K562 (cell line): ENCODE results near the gene SPIC. TPM values are rescaled to one million over a fixed set of nuclear protein-coding genes. Genes with fewer than 3 reads are reported as not detected.
A peak's percentile ranks its signal among the peaks of the same experiment; 100 is the strongest.

Experiments
- ATAC-seq: fragments of 200-7000 bp; cut with Tn5 transposase; 3 replicates; pipeline ENCODE4 v1.9.1; 2020; ENCODE audit warnings: moderate library complexity
- BruUV-seq: library from RNA; stranded (reverse); fragments of 400-500 nt; replicated peaks from 2 replicates; lab custom pipeline; 2021; lab: Mats Ljungman, UMichigan
- CTCF ChIA-PET: fragments of 300-600 bp; formaldehyde crosslinking; extraction: SDS; loops from one replicate; lab custom pipeline; 2021; ENCODE audit warnings: low intra/inter-chr PET ratio; lab: Yijun Ruan, JAX
- POLR2A ChIA-PET: fragments of 300-600, 350-650 bp; sonication (Branson Sonifier 250); formaldehyde crosslinking; extraction: SDS; loops from one replicate; lab custom pipeline; 2021; ENCODE audit warnings: antibody characterized with exemption, inconsistent platforms; lab: Yijun Ruan, JAX
- DNase-seq, 4 experiments: peaks; one replicate each; pipeline versions ENCODE4 v3.0.0 to v3.0.0-alpha.2; 2011 to 2018; ENCODE audit warnings: low spot score in 3 of 4, mixed read lengths in 3 of 4; ENCODE audit errors: extremely low read depth in 1 of 4
- FAIRE-seq: peaks from 2 replicates; lab custom pipeline; 2011; peaks lifted over from hg19 to GRCh38; lab: Jason Lieb, UNC
- H2AFZ ChIP-seq: 2 replicates; pipeline ENCODE4 v1.6.0; 2011; ENCODE audit warnings: low read depth, low read length, control low read depth, inconsistent platforms
- H3K27ac ChIP-seq: fragments of 200-600 bp; 3 replicates; pipeline ENCODE4 v1.8.0; 2011; ENCODE audit warnings: low read depth, mild to moderate bottlenecking, control low read depth, inconsistent platforms, low read length, moderate library complexity, mixed read lengths; ENCODE audit errors: extremely low read depth
- H3K27me3 ChIP-seq, 2 experiments: fragments of 300-600 bp in 1 of 2; 2 replicates in 1 of 2; 3 replicates in 1 of 2; pipeline versions ENCODE4 v1.6.0 to v1.8.0; 2011; ENCODE audit warnings: inconsistent platforms in 2 of 2, low read length in 2 of 2, mild to moderate bottlenecking in 1 of 2, mixed read lengths in 1 of 2, moderate library complexity in 1 of 2; ENCODE audit not compliant: control insufficient read depth in 2 of 2, insufficient read depth in 2 of 2
- H3K36me3 ChIP-seq: fragments of 300-600 bp; 3 replicates; pipeline ENCODE4 v1.8.0; 2011; ENCODE audit warnings: mild to moderate bottlenecking, low read length, inconsistent platforms; ENCODE audit not compliant: control insufficient read depth, insufficient read depth
- H3K4me1 ChIP-seq, 2 experiments: fragments of 200-600 bp in 1 of 2; replicated peaks in 1 of 2; 2 replicates in 1 of 2; 3 replicates in 1 of 2; pipeline versions ENCODE4 v1.5.1 to v1.8.0; 2011; ENCODE audit warnings: inconsistent platforms in 2 of 2, low read length in 2 of 2, mild to moderate bottlenecking in 1 of 2, mixed read lengths in 1 of 2, moderate library complexity in 1 of 2; ENCODE audit not compliant: control insufficient read depth in 2 of 2, insufficient read depth in 2 of 2
- H3K4me2 ChIP-seq: 2 replicates; pipeline ENCODE4 v1.6.1; 2011; ENCODE audit warnings: low read length, control low read depth, inconsistent platforms, mixed read lengths; ENCODE audit not compliant: insufficient read depth
- H3K4me3 ChIP-seq: fragments of 200-600 bp; sonication (generic), shearing (Covaris generic); 2 replicates; pipeline ENCODE4 v1.5.1; 2016; ENCODE audit warnings: control low read depth, inconsistent platforms
- H3K79me2 ChIP-seq: fragments of 200-600 bp; 3 replicates; pipeline ENCODE4 v1.8.0; 2011; ENCODE audit warnings: low read length, inconsistent platforms; ENCODE audit not compliant: control insufficient read depth, insufficient read depth
- H3K9ac ChIP-seq, 2 experiments: 2 replicates each; pipeline versions ENCODE4 v1.6.0 to v1.6.1; 2011; ENCODE audit warnings: low read depth in 2 of 2, low read length in 2 of 2, control low read depth in 1 of 2, inconsistent platforms in 1 of 2, mild to moderate bottlenecking in 1 of 2, mixed read lengths in 1 of 2; ENCODE audit not compliant: insufficient read depth in 1 of 2
- H3K9me1 ChIP-seq: one replicate; pipeline ENCODE4 v1.6.0; 2011; ENCODE audit warnings: inconsistent platforms, mild to moderate bottlenecking, low read length, moderate library complexity; ENCODE audit not compliant: control insufficient read depth, insufficient read depth
- H3K9me3 ChIP-seq: replicated peaks from 2 replicates; pipeline ENCODE4 v1.5.1; 2011; ENCODE audit warnings: low read depth, low read length, inconsistent platforms; ENCODE audit not compliant: control insufficient read depth, insufficient read depth
- H4K20me1 ChIP-seq: replicated peaks from 2 replicates; pipeline ENCODE4 v1.6.1; 2011; ENCODE audit warnings: low read length, inconsistent platforms, mixed read lengths; ENCODE audit not compliant: control insufficient read depth, insufficient read depth
- ESRRB ChIP-seq: fragments of 250-450 bp; sonication (Bioruptor Pico); IDR thresholded peaks from 2 replicates; pipeline ENCODE4 v1.5.0; 2020; ENCODE audit warnings: mild to moderate bottlenecking, moderate library complexity, borderline replicate concordance
- JUND ChIP-seq, 2 experiments: IDR thresholded peaks; 2 replicates in 1 of 2; 3 replicates in 1 of 2; pipeline ENCODE4 v1.6.1; 2011; ENCODE audit warnings: borderline replicate concordance in 2 of 2, low read depth in 2 of 2, low read length in 2 of 2, improper control_type of control experiment in 1 of 2, missing biosample characterization in 1 of 2, missing genetic modification characterization in 1 of 2, missing genetic modification reagents in 1 of 2
- KDM5B ChIP-seq: fragments of 200-600 bp; sonication (generic); IDR thresholded peaks from 2 replicates; pipeline ENCODE4 v1.6.1; 2012; ENCODE audit warnings: low read depth, mild to moderate bottlenecking, moderate library complexity, low read length, control low read depth, inconsistent platforms; ENCODE audit not compliant: insufficient replicate concordance
- MBD1 ChIP-seq: fragments of 250-450 bp; sonication (Bioruptor Pico); IDR thresholded peaks from 2 replicates; pipeline ENCODE4 v1.8.0; 2022; ENCODE audit warnings: inconsistent platforms
- SMARCA4 ChIP-seq: fragments of 450-650 bp; IDR thresholded peaks from 2 replicates; pipeline ENCODE4 v1.6.1; 2016
- TAL1 ChIP-seq: fragments of 450-650 bp; IDR thresholded peaks from 2 replicates; pipeline ENCODE4 v1.6.1; 2016; ENCODE audit warnings: mild to moderate bottlenecking
- ZBTB17 ChIP-seq: fragments of 450-650 bp; formaldehyde crosslinking; IDR thresholded peaks from 2 replicates; pipeline ENCODE4 v1.4.0; 2020; ENCODE audit warnings: mild to moderate bottlenecking
- WGBS: fragments of 100-300 bp; shearing (Covaris generic); methylation state at CpG from one replicate; pipeline ENCODE4 v1.1.6; 2016; ENCODE audit warnings: low coverage, mixed read lengths; ENCODE audit not compliant: insufficient coverage; ENCODE audit errors: missing lambda C conversion rate; 5-methylcytosine and 5-hydroxymethylcytosine counted together
- in situ Hi-C: fragments of 300-500 bp; cut with MboI; formaldehyde crosslinking; loops from 4 replicates; pipeline ENCODE4 v1.15.0; 2018; ENCODE audit warnings: inconsistent platforms, mixed read lengths
- intact Hi-C: fragments of 100-400 bp; cut with micrococcal nuclease; formaldehyde crosslinking; loops from 2 replicates; pipeline ENCODE4 v1.14.2; 2022
- polyA plus RNA-seq, 8 experiments: library from polyadenylated mRNA; depleted of rRNA in 4 of 8; stranded (reverse) in 5 of 8; unstranded in 3 of 8; fragments of >200 nt; fragmentation: Nextera tagmentation in 2 of 8; fragmentation: Illumina TruSeq in 1 of 8; extraction: Ambion mirVana in 2 of 8; extraction: Trizol in 1 of 8; gene quantifications; 2 replicates each; pipeline versions ENCODE4 v1.2.1 to v1.2.3, GENCODE V29; 2011 to 2014; ENCODE audit warnings: inconsistent platforms in 1 of 8, missing spikeins in 1 of 8
- total RNA-seq, 7 experiments: library from RNA; depleted of rRNA in 6 of 7; stranded (reverse); fragments of >200 nt in 6 of 7; fragmentation: Illumina TruSeq in 2 of 7; extraction: Trizol in 2 of 7; gene quantifications; 2 replicates each; pipeline versions ENCODE4 v1.2.1 to v1.2.3, GENCODE V29; 2011 to 2021; ENCODE audit warnings: low replicate concordance in 1 of 7
- TF ChIP-seq, protein P1 (sequence below), 2 experiments: fragments of 450-650 bp in 1 of 2; sonication (generic) in 1 of 2; formaldehyde crosslinking in 1 of 2; IDR thresholded peaks in 1 of 2; conservative IDR thresholded peaks in 1 of 2; 2 replicates each; pipeline versions ENCODE4 v1.6.1 to v1.8.1; 2016 to 2023; ENCODE audit warnings: mild to moderate bottlenecking in 2 of 2, moderate library complexity in 2 of 2, inconsistent platforms in 1 of 2, missing genetic modification reagents in 1 of 2
- TF ChIP-seq, protein P2 (sequence below): IDR thresholded peaks from 2 replicates; pipeline ENCODE4 v1.6.1; 2011; ENCODE audit warnings: borderline replicate concordance, low read depth, mild to moderate bottlenecking, moderate library complexity, low read length; ENCODE audit not compliant: insufficient read depth, poor library complexity, severe bottlenecking

The SPIC gene
- total and polyA plus RNA-seq, 9 of the 15 experiments (the other 6 are each of a cell fraction or from before 2014, with no cell fraction given) = not detected

DNA sequence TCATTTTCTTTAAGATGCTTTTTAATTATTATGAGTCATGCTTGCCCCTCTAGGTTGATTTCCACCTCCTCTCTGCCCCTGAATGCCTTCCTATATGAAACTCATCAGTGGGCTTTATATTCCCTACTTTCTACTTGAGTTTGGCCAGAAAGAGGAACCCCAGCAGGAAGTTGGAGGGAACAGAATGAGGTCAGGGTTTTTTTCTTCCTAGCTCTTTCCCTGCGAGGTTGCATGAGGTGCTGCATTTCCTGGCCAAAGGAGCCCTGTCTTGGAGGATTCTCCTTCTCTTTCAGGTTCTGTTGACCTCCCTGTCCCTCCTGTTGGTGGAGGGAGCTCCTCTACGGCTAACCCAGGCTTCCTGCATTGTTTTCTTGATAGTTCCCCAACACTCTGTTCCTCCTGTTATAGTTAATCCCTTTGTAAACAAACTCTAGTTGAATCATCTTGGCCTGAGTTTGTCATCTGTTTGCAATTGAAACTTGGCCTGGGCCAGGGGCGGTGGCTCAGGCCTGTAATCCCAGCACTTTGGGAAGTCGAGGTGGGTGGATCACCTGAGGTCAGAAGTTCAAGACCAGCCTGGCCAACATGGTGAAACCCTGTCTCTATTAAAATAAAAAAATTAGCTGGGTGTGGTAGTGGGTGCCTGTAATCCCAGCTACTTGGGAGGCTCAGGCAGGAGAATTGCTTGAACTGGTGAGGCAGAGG, 15.3 kb upstream of the SPIC start (continued):
- TF ChIP-seq, protein P1, sequence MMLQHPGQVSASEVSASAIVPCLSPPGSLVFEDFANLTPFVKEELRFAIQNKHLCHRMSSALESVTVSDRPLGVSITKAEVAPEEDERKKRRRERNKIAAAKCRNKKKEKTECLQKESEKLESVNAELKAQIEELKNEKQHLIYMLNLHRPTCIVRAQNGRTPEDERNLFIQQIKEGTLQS (IDR thresholded peaks at IDR 0.05) = peak; percentile 37; the same call in 1 of the 2 replicates
- TF ChIP-seq, protein P1 (CRISPR knock-in tag; conservative IDR thresholded peaks at IDR 0.05) = no peak
- TF ChIP-seq SMARCA4 = peak; percentile 33; the same call in 1 of the 2 replicates
- TF ChIP-seq JUND (IDR thresholded peaks at IDR 0.05; ENCODE audit: borderline replicate concordance, low read depth, low read length) = no peak
- no peak; the same call in 2 of the 3 replicates for TF ChIP-seq JUND (tag; IDR thresholded peaks at IDR 0.05; ENCODE audit: borderline replicate concordance, low read depth, low read length)
- TF ChIP-seq, all 486 proteins: peak for 16

GRCh38 chr12:101468948-101469347, 6.2 kb upstream of the SPIC start:
- no peak overlapping the region for H3K4me2 ChIP-seq
- no peak overlapping the region for H3K27ac ChIP-seq
- H3K9ac ChIP-seq = no peak overlapping the region
- intact Hi-C loops = no loop called here
- POLR2A ChIA-PET = no interaction called here
- DNase-seq (no peak), FAIRE-seq (no peak), ATAC-seq (no peak)
- BruUV-seq = no TSS peak
- CTCF ChIA-PET = no interaction called here
- H3K9me1 ChIP-seq = no peaks in the 10 kb centered on the region
- no peaks in the 10 kb centered on the region for H3K9me3 ChIP-seq
- H3K4me3 ChIP-seq = no peak overlapping the region
- H4K20me1 ChIP-seq = no peaks in the 10 kb centered on the region
- in situ Hi-C loops = no loop called here
- WGBS = 3% methylated on average over 2 of the region's 2 CpGs
- TF ChIP-seq, protein P2, sequence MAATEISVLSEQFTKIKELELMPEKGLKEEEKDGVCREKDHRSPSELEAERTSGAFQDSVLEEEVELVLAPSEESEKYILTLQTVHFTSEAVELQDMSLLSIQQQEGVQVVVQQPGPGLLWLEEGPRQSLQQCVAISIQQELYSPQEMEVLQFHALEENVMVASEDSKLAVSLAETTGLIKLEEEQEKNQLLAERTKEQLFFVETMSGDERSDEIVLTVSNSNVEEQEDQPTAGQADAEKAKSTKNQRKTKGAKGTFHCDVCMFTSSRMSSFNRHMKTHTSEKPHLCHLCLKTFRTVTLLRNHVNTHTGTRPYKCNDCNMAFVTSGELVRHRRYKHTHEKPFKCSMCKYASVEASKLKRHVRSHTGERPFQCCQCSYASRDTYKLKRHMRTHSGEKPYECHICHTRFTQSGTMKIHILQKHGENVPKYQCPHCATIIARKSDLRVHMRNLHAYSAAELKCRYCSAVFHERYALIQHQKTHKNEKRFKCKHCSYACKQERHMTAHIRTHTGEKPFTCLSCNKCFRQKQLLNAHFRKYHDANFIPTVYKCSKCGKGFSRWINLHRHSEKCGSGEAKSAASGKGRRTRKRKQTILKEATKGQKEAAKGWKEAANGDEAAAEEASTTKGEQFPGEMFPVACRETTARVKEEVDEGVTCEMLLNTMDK = no peak
- TF ChIP-seq ESRRB (CRISPR knock-in tag) (no peak), KDM5B (no peak), ZBTB17 (no peak), MBD1 (CRISPR knock-in tag) (no peak), TAL1 (no peak)
- H3K27me3 ChIP-seq = peaks cover 1 to 28% of the 10 kb centered on the region in 2 experiments; a peak in 3 of 5 replicates
- no peak overlapping the region for H2AFZ ChIP-seq
- no peaks in the 10 kb centered on the region for H3K36me3 ChIP-seq
- no peaks in the 10 kb centered on the region; a peak in 1 of 5 replicates for H3K4me1 ChIP-seq
- no peaks in the 10 kb centered on the region for H3K79me2 ChIP-seq
